Hepatocyte (in vitro differentiated cells): ENCODE results near the gene CREB3. TPM values are rescaled to one million over a fixed set of nuclear protein-coding genes. Genes with fewer than 3 reads are reported as not detected.

Experiments used
- DNase-seq: peaks from one replicate; pipeline ENCODE4 v3.0.0-alpha.2; 2016; ENCODE audit warnings: low spot score
- H2AFZ ChIP-seq: fragments of 200-600 bp; sonication (generic); 2 replicates; pipeline ENCODE4 v1.6.0; 2016; ENCODE audit warnings: antibody characterized with exemption, mild to moderate bottlenecking
- H3K27ac ChIP-seq: fragments of 200-600 bp; sonication (generic); 2 replicates; pipeline ENCODE4 v1.5.1; 2016; ENCODE audit warnings: mild to moderate bottlenecking
- H3K27me3 ChIP-seq: fragments of 200-600 bp; sonication (generic); 2 replicates; pipeline ENCODE4 v1.6.1; 2016
- H3K36me3 ChIP-seq: fragments of 200-600 bp; sonication (generic); replicated peaks from 2 replicates; pipeline ENCODE4 v1.5.1; 2016; ENCODE audit warnings: low read depth; ENCODE audit not compliant: insufficient read depth
- H3K4me1 ChIP-seq: fragments of 200-600 bp; sonication (generic); 2 replicates; pipeline ENCODE4 v1.5.1; 2016; ENCODE audit warnings: mild to moderate bottlenecking, moderate library complexity; ENCODE audit not compliant: insufficient read depth
- H3K4me2 ChIP-seq: fragments of 200-600 bp; sonication (generic); 2 replicates; pipeline ENCODE4 v1.6.0; 2016
- H3K4me3 ChIP-seq: fragments of 200-600 bp; sonication (generic); 2 replicates; pipeline ENCODE4 v1.5.1; 2016; ENCODE audit warnings: mild to moderate bottlenecking
- H3K79me2 ChIP-seq: fragments of 200-600 bp; sonication (generic); 2 replicates; pipeline ENCODE4 v1.6.0; 2017; ENCODE audit warnings: mild to moderate bottlenecking
- H3K9me2 ChIP-seq: fragments of 200-600 bp; sonication (generic); replicated peaks from 2 replicates; pipeline ENCODE4 v1.6.0; 2017; ENCODE audit warnings: mild to moderate bottlenecking; ENCODE audit not compliant: insufficient read depth
- H3K9me3 ChIP-seq: fragments of 200-600 bp; sonication (generic); 2 replicates; pipeline ENCODE4 v1.5.1; 2016; ENCODE audit warnings: low read depth, mild to moderate bottlenecking
- H4K20me1 ChIP-seq: fragments of 200-600 bp; sonication (generic); 2 replicates; pipeline ENCODE4 v1.6.0; 2016; ENCODE audit warnings: mild to moderate bottlenecking; ENCODE audit not compliant: insufficient read depth, poor library complexity, severe bottlenecking
- EZH2 ChIP-seq: fragments of 200-600 bp; sonication (generic); IDR thresholded peaks from 2 replicates; pipeline ENCODE4 v1.6.1; 2016; ENCODE audit warnings: antibody characterized with exemption, mild to moderate bottlenecking, borderline replicate concordance
- EZH2phosphoT487 ChIP-seq: fragments of 200-600 bp; sonication (generic); IDR thresholded peaks from one replicate; pipeline ENCODE4 v1.6.1; 2018; ENCODE audit warnings: antibody characterized with exemption, mild to moderate bottlenecking, low read depth, moderate library complexity; ENCODE audit not compliant: unreplicated experiment, severe bottlenecking
- WGBS: methylation state at CpG from one replicate; pipeline ENCODE4 v1.1.6; 2016; ENCODE audit warnings: low lambda C conversion rate; ENCODE audit errors: missing lambda C conversion rate; 5-methylcytosine and 5-hydroxymethylcytosine counted together
- polyA plus RNA-seq: library from polyadenylated mRNA; unstranded; fragments of >200 nt; fragmentation: Nextera tagmentation; extraction: Ambion mirVana; gene quantifications from 2 replicates; pipeline ENCODE4 v1.2.1, GENCODE V29; 2016
- total RNA-seq: library from RNA; depleted of rRNA; stranded (reverse); fragments of >200 nt; gene quantifications from 2 replicates; pipeline ENCODE4 v1.2.3, GENCODE V29; 2014
- TF ChIP-seq, protein P1 (sequence below): fragments of 200-600 bp; sonication (generic); IDR thresholded peaks from 2 replicates; pipeline ENCODE4 v1.5.1; 2016; ENCODE audit warnings: antibody characterized with exemption, mild to moderate bottlenecking; ENCODE audit not compliant: poor library complexity

Gene CREB3
- total and polyA plus RNA-seq, 2 experiments from 2014 or later = 54.6 to 79.9 TPM

GRCh38 chr9:35703906-35704672 is 28.4 kb upstream of the CREB3 start:
- TF ChIP-seq EZH2phosphoT487 = no peak
- TF ChIP-seq, protein P1, sequence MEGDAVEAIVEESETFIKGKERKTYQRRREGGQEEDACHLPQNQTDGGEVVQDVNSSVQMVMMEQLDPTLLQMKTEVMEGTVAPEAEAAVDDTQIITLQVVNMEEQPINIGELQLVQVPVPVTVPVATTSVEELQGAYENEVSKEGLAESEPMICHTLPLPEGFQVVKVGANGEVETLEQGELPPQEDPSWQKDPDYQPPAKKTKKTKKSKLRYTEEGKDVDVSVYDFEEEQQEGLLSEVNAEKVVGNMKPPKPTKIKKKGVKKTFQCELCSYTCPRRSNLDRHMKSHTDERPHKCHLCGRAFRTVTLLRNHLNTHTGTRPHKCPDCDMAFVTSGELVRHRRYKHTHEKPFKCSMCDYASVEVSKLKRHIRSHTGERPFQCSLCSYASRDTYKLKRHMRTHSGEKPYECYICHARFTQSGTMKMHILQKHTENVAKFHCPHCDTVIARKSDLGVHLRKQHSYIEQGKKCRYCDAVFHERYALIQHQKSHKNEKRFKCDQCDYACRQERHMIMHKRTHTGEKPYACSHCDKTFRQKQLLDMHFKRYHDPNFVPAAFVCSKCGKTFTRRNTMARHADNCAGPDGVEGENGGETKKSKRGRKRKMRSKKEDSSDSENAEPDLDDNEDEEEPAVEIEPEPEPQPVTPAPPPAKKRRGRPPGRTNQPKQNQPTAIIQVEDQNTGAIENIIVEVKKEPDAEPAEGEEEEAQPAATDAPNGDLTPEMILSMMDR = no peak
- TF ChIP-seq EZH2 = no peak
- no peaks in the 10 kb centered on the region for H3K79me2 ChIP-seq
- H3K36me3 ChIP-seq = peaks cover 4% of the 10 kb centered on the region
- H4K20me1 ChIP-seq = no peaks in the 10 kb centered on the region
- H3K9me3 ChIP-seq = no peaks in the 10 kb centered on the region
- no peak for DNase-seq
- H3K27ac ChIP-seq = no peak overlapping the region
- H3K4me2 ChIP-seq = no peak overlapping the region
- no peaks in the 10 kb centered on the region for H3K27me3 ChIP-seq
- WGBS = 97% methylated on average over 26 of the region's 26 CpGs
- H3K9me2 ChIP-seq = no peaks in the 10 kb centered on the region
- H2AFZ ChIP-seq = no peak overlapping the region
- no peak overlapping the region for H3K4me3 ChIP-seq
- H3K4me1 ChIP-seq = no peaks in the 10 kb centered on the region

- H3K4me1 ChIP-seq = no peaks in the 10 kb centered on the region
- TF ChIP-seq EZH2 = no peak
- TF ChIP-seq, protein P1 = no peak
- no peak for TF ChIP-seq EZH2phosphoT487
- no peak overlapping the region for H3K4me3 ChIP-seq
- no peak overlapping the region for H3K27ac ChIP-seq
- no peaks in the 10 kb centered on the region for H3K27me3 ChIP-seq
- no peaks in the 10 kb centered on the region for H3K9me3 ChIP-seq
- no peaks in the 10 kb centered on the region for H3K79me2 ChIP-seq
- no peak for DNase-seq
- 87% methylated on average over 8 of the region's 8 CpGs for WGBS
- H3K9me2 ChIP-seq = no peaks in the 10 kb centered on the region
- no peaks in the 10 kb centered on the region for H4K20me1 ChIP-seq
- peaks cover 4% of the 10 kb centered on the region for H3K36me3 ChIP-seq
- no peak overlapping the region for H2AFZ ChIP-seq
- H3K4me2 ChIP-seq = no peak overlapping the region
Observed at GRCh38 chr9:35705372-35705771, 27.1 kb upstream of the CREB3 start.

- no peaks in the 10 kb centered on the region for H4K20me1 ChIP-seq
- H3K4me3 ChIP-seq = no peak overlapping the region
- TF ChIP-seq EZH2 (no peak), EZH2phosphoT487 (no peak)
- TF ChIP-seq, protein P1 = no peak
- H3K4me2 ChIP-seq = no peak overlapping the region
- H3K27ac ChIP-seq = no peak overlapping the region
- H3K79me2 ChIP-seq = no peaks in the 10 kb centered on the region
- H3K9me3 ChIP-seq = no peaks in the 10 kb centered on the region
- H3K9me2 ChIP-seq = no peaks in the 10 kb centered on the region
- H2AFZ ChIP-seq = no peak overlapping the region
- no peak for DNase-seq
- H3K36me3 ChIP-seq = peaks cover 4% of the 10 kb centered on the region
- no peaks in the 10 kb centered on the region for H3K27me3 ChIP-seq
- 98% methylated on average over 7 of the region's 7 CpGs for WGBS
- H3K4me1 ChIP-seq = no peaks in the 10 kb centered on the region
Observed at GRCh38 chr9:35705836-35706430, 26.5 kb upstream of the CREB3 start.
